ENCODE results near the gene XRCC6. TPM values are rescaled to one million over a fixed set of nuclear protein-coding genes. Genes with fewer than 3 reads are reported as not detected.

XRCC6 gene
- total RNA-seq, 1 experiment from 2014 or later: 474 TPM

GRCh38 chr22:41585898-41586297, 35.2 kb upstream of the XRCC6 start:
- Mint-ChIP-seq H3K27ac (no peak overlapping the region), H3K4me1 (peaks cover 6% of the 10 kb centered on the region), H3K36me3 (no peaks in the 10 kb centered on the region), H3K27me3 (ENCODE audit: low read depth) (peaks cover 2% of the 10 kb centered on the region; the same call in 1 of the 2 replicates), H3K4me3 (no peak overlapping the region), H3K9me3 (no peaks in the 10 kb centered on the region)
- no peak for ATAC-seq
- TF ChIP-seq ATF1 (CRISPR knock-in tag; IDR thresholded peaks at IDR 0.05) (no peak), ARID4B (CRISPR knock-in tag; IDR thresholded peaks at IDR 0.05; ENCODE audit: borderline replicate concordance) (no peak), ELF4 (CRISPR knock-in tag; IDR thresholded peaks at IDR 0.05; ENCODE audit: low read depth) (no peak), NFE2L1 (CRISPR knock-in tag; IDR thresholded peaks at IDR 0.05) (no peak), CDX4 (CRISPR knock-in tag; IDR thresholded peaks at IDR 0.05; ENCODE audit: borderline replicate concordance) (no peak), NFATC4 (CRISPR knock-in tag; IDR thresholded peaks at IDR 0.05) (no peak), USF1 (CRISPR knock-in tag; IDR thresholded peaks at IDR 0.05) (no peak), ATF6 (CRISPR knock-in tag; IDR thresholded peaks at IDR 0.05) (no peak), ETV6 (CRISPR knock-in tag; IDR thresholded peaks at IDR 0.05) (no peak), E2F1 (CRISPR knock-in tag; IDR thresholded peaks at IDR 0.05) (no peak), FOXP1 (CRISPR knock-in tag; IDR thresholded peaks at IDR 0.05; ENCODE audit: borderline replicate concordance) (no peak), ESRRA (CRISPR knock-in tag; IDR thresholded peaks at IDR 0.05; ENCODE audit: borderline replicate concordance) (no peak), RORB (CRISPR knock-in tag; IDR thresholded peaks at IDR 0.05) (no peak), ZNF263 (CRISPR knock-in tag; IDR thresholded peaks at IDR 0.05; ENCODE audit: low read depth) (no peak)
- ChIA-PET POLR2A (interaction anchor here (1.1 kb wide), 1 partner anchor 25 kb away, joined by 3 read pairs; the partner anchor contains the start of gene CSDC2), CTCF (interaction anchor here (0.9 to 1.6 kb wide), 2 partner anchors 11 to 68 kb away, joined by 3 to 6 read pairs; no protein-coding TSS in a partner anchor)
- DNase-seq (ENCODE audit: low spot score): no peak

GRCh38 chr22:41587347-41587723, 33.8 kb upstream of the XRCC6 start:
- Mint-ChIP-seq H3K4me1 (peaks cover 6% of the 10 kb centered on the region), H3K36me3 (no peaks in the 10 kb centered on the region), H3K4me3 (no peak overlapping the region), H3K9me3 (no peaks in the 10 kb centered on the region), H3K27me3 (ENCODE audit: low read depth) (peaks cover 2% of the 10 kb centered on the region; the same call in 1 of the 2 replicates), H3K27ac (no peak overlapping the region)
- ChIA-PET POLR2A (no interaction called here), CTCF (interaction anchor here (0.7 to 1.6 kb wide), 2 partner anchors 10 kb away, joined by 3 to 6 read pairs; no protein-coding TSS in a partner anchor)
- TF ChIP-seq OVOL2 (CRISPR knock-in tag; IDR thresholded peaks at IDR 0.05; ENCODE audit: borderline replicate concordance): no peak
- TF ChIP-seq ELF4 (CRISPR knock-in tag; IDR thresholded peaks at IDR 0.05; ENCODE audit: low read depth): no peak
- no peak for TF ChIP-seq GTF2I (CRISPR knock-in tag; conservative IDR thresholded peaks at IDR 0.05)
- TF ChIP-seq IRF1 (CRISPR knock-in tag; IDR thresholded peaks at IDR 0.05): no peak
- no peak for TF ChIP-seq ETV6 (CRISPR knock-in tag; IDR thresholded peaks at IDR 0.05)
- no peak for TF ChIP-seq ZNF263 (CRISPR knock-in tag; IDR thresholded peaks at IDR 0.05; ENCODE audit: low read depth)
- TF ChIP-seq HMGXB4 (CRISPR knock-in tag; IDR thresholded peaks at IDR 0.05): no peak
- TF ChIP-seq NR2C2 (CRISPR knock-in tag; IDR thresholded peaks at IDR 0.05): no peak
- no peak for TF ChIP-seq MAX (CRISPR knock-in tag; IDR thresholded peaks at IDR 0.05)
- TF ChIP-seq ATF3 (CRISPR knock-in tag; conservative IDR thresholded peaks at IDR 0.05): no peak
- no peak for ATAC-seq
- no peak for DNase-seq (ENCODE audit: low spot score)
